Measurements from ENCODE around the gene CYTH1. TPM values are rescaled to one million over a fixed set of nuclear protein-coding genes. Genes with fewer than 3 reads are reported as not detected.
A peak's percentile ranks its signal among the peaks of the same experiment; 100 is the strongest.

The CYTH1 gene
- total RNA-seq, 1 experiment from 2014 or later = 9.7 TPM

GRCh38 chr17:78747488-78747887 lies 34.6 kb downstream of the CYTH1 start:
- peaks cover 21 to 24% of the 10 kb centered on the region in 2 experiments for H3K4me1 Mint-ChIP-seq
- no peak for DNase-seq
- H3K4me3 Mint-ChIP-seq = no peak overlapping the region; a peak in 1 of 5 replicates
- H3K4ac ChIP-seq (ENCODE audit: low read depth, low read length) = no peak overlapping the region
- no peaks in the 10 kb centered on the region for H3K36me3 Mint-ChIP-seq (ENCODE audit: insufficient read depth in 1 of 3, low read depth in 3 of 3)
- H3K23ac ChIP-seq (ENCODE audit: insufficient read length, low read depth, low read length) = no peak overlapping the region
- H3K18ac ChIP-seq (ENCODE audit: insufficient read length, low read depth, low read length) = no peak overlapping the region
- H4K20me1 ChIP-seq (ENCODE audit: control insufficient read depth, insufficient read depth, insufficient read length) = no peaks in the 10 kb centered on the region
- H3K79me2 ChIP-seq (ENCODE audit: insufficient read depth, low read length) = no peaks in the 10 kb centered on the region
- no peak overlapping the region for H2BK5ac ChIP-seq (ENCODE audit: insufficient read length, low read length)
- H2BK15ac ChIP-seq (ENCODE audit: low read depth, low read length) = no peak overlapping the region
- no peaks in the 10 kb centered on the region for H3K9me3 Mint-ChIP-seq
- H3K27me3 Mint-ChIP-seq (ENCODE audit: low read depth) = no peaks in the 10 kb centered on the region
- H3K9me3 ChIP-seq (ENCODE audit: control insufficient read depth, low read depth, low read length) = no peaks in the 10 kb centered on the region
- no peak overlapping the region for H4K91ac ChIP-seq (ENCODE audit: insufficient read length, low read depth, low read length)
- no peak overlapping the region for H3K9ac ChIP-seq (ENCODE audit: extremely low read depth, insufficient read length, low read length)
- no peak overlapping the region for H2BK120ac ChIP-seq (ENCODE audit: low read depth, low read length, poor library complexity, severe bottlenecking)
- no peaks in the 10 kb centered on the region for H3K27me3 ChIP-seq (ENCODE audit: insufficient read depth, low read length)
- peaks cover 4% of the 10 kb centered on the region; the same call in 1 of the 2 replicates for H3K4me1 ChIP-seq (ENCODE audit: insufficient read depth, low read length)
- H3K4me2 ChIP-seq (ENCODE audit: insufficient read depth, insufficient read length, low read length) = no peak overlapping the region
- H4K5ac ChIP-seq (ENCODE audit: insufficient read length, low read depth, low read length) = no peak overlapping the region
- H3K56ac ChIP-seq (ENCODE audit: insufficient read length, low read depth, low read length) = no peak overlapping the region
- no peak for TF ChIP-seq CTCF (conservative IDR thresholded peaks at IDR 0.05)
- H2AK5ac ChIP-seq (ENCODE audit: insufficient read length, low read length) = no peak overlapping the region
- no peak overlapping the region for H2AFZ ChIP-seq (ENCODE audit: low read length)
- H4K8ac ChIP-seq (replicated peaks; ENCODE audit: insufficient read length, low read depth, low read length) = no peak overlapping the region
- H2BK20ac ChIP-seq (ENCODE audit: low read depth, low read length, poor library complexity, severe bottlenecking) = no peak overlapping the region
- WGBS (ENCODE audit: extremely low coverage, insufficient read length, low lambda C conversion rate) = no CpG with 5 or more reads among the region's 2 CpGs
- peak overlapping the region in 1 of 3 experiments; percentile 68; a peak in 1 of 7 replicates for H3K27ac Mint-ChIP-seq
- H3K23me2 ChIP-seq (ENCODE audit: insufficient read length, low read depth, low read length, poor library complexity, severe bottlenecking) = no peaks in the 10 kb centered on the region
- no peaks in the 10 kb centered on the region for H3K79me1 ChIP-seq (ENCODE audit: insufficient read depth, low read depth, low read length, poor library complexity, severe bottlenecking)
- H3K14ac ChIP-seq (ENCODE audit: insufficient read depth, low read length) = no peak overlapping the region
- no peak overlapping the region for H3K27ac ChIP-seq (ENCODE audit: insufficient read length, low read depth, low read length)
- no peak overlapping the region for H2BK12ac ChIP-seq (ENCODE audit: insufficient read length, low read depth, low read length)
- H3T11ph ChIP-seq (ENCODE audit: low read length) = no peak overlapping the region
